OCI-LY3 (cell line): Measurements from ENCODE around the gene LRRTM2.

Experiments used
- EZH2phosphoT487 ChIP-seq: fragments of 200-600 bp; shearing (Covaris generic); IDR thresholded peaks from 2 replicates; pipeline ENCODE4 v1.6.1; 2018; ENCODE audit warnings: antibody characterized with exemption, mixed run types, low read depth
- TF ChIP-seq, protein P1 (sequence below): fragments of 200-600, 300-600 bp; sonication (generic); IDR thresholded peaks from 2 replicates; pipeline ENCODE4 v1.5.1; 2014; ENCODE audit warnings: antibody characterized with exemption, low read length, low read depth

DNA sequence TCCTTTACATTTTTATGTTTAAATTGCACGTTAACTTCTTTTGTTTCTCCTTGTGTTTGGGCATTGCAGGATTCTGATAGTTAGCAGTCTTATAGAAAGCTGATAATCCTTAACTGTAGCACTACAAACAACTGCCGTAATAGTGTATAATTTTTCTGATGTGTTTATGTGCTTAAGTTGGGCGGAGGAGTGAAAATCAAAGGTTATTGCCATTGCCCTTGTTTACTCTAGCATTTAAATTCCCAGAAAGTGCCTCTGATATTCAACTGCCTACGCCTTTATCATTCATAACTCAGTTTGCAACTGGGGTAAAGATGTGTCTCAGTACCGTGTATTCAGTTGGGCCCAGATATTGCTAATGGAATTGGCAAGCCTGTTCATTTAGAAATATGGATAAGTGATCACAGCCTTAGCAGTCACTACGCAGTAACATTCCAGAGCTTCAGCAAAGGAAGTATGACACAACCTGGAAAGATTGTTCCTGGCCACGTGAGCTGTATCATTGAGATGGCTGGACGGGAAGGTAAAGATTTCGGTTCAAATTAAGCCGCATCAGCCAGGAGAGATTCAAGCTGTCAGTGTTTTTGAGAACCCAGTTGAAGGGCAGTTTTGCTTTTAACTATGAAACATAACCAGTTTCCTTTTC is 28.1 kb upstream of the LRRTM2 start:
- no peak for TF ChIP-seq EZH2phosphoT487
- TF ChIP-seq, protein P1, sequence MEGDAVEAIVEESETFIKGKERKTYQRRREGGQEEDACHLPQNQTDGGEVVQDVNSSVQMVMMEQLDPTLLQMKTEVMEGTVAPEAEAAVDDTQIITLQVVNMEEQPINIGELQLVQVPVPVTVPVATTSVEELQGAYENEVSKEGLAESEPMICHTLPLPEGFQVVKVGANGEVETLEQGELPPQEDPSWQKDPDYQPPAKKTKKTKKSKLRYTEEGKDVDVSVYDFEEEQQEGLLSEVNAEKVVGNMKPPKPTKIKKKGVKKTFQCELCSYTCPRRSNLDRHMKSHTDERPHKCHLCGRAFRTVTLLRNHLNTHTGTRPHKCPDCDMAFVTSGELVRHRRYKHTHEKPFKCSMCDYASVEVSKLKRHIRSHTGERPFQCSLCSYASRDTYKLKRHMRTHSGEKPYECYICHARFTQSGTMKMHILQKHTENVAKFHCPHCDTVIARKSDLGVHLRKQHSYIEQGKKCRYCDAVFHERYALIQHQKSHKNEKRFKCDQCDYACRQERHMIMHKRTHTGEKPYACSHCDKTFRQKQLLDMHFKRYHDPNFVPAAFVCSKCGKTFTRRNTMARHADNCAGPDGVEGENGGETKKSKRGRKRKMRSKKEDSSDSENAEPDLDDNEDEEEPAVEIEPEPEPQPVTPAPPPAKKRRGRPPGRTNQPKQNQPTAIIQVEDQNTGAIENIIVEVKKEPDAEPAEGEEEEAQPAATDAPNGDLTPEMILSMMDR, result no peak
